ENCODE measurements around the gene HOXD11.

The HOXD11 gene

DNA sequence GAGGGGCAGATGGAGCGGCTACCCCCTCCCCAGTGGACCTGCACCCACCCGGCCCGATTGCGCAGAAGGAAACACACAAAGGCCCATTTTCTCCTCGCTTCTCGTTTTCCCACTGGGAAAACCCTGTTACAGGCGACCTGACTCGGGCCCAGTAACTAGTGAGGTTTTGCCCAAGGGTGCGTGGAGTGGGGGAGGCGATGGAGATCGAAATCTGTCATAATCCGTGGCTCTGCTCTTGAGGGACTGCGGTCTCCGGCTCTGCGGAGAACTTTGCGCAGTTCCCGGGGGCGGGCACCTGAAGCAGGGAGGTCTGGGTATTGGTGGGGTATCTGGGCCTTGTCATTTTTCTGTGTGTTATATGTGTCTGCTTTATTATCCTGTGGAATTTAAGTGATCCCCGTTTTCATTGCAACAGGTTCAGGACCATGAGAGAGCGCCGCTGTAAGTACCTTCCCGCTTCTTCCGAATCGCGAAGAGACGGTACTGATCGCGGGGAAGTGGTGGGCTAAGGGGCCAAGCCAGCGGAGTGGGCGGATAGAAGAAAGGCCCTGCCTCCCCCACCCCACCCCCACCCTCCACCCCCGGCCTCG, 40.2 kb downstream of the HOXD11 start:
- DNase-seq (ENCODE audit: low read depth, low spot score), result no peak
- no CpG with 5 or more reads among the region's 32 CpGs for WGBS (ENCODE audit: insufficient coverage, insufficient read length)
- peaks cover 94% of the 10 kb centered on the region for H3K27me3 ChIP-seq (ENCODE audit: control insufficient read depth, insufficient read depth, low read length)
- H3K36me3 ChIP-seq (ENCODE audit: control insufficient read depth, insufficient read depth, low read length), result no peaks in the 10 kb centered on the region
- no peak overlapping the region for H3K4me3 ChIP-seq (ENCODE audit: low read length)
- H3K27ac ChIP-seq (ENCODE audit: low read length), result no peak overlapping the region
- H3K4me1 ChIP-seq (ENCODE audit: control insufficient read depth, insufficient read depth, low read length), result no peaks in the 10 kb centered on the region
- H3K9me3 ChIP-seq (ENCODE audit: control insufficient read depth, insufficient read depth, low read length), result no peaks in the 10 kb centered on the region

DNA sequence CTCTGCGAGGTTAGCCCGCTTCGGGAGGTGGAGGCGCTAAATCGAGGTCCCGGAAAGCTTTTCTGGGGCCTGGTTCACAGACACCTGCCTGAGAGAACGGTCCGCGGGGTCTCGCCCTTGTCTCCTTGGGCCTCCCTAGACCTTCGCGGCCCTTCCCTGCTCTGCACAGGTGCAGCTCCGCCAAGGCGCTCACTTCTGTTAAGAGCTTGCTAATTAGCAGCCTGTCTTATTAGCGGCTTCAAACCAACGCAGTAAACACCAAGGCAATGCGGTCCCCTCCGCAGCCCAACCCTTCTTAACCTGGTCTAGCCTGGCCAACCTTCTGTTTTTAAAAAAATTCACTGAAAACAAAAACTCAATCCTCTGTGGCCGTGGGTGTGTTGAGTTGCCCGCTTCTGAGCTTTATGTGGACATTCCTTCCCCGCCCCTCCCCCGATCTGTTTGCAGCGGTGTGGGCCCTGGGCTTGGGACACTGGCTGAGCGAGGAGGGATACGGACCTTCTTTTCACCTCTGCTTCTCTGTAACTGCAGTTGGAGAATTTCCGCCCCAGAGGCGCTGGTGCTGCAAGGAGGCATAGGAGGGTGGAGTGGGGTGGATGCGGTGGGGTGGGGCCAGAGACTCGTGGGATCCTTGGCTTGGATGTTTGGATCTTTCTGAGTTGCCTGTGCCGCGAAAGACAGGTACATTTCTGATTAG, 40.9 kb downstream of the HOXD11 start:
- no CpG with 5 or more reads among the region's 31 CpGs for WGBS (ENCODE audit: insufficient coverage, insufficient read length)
- H3K4me1 ChIP-seq (ENCODE audit: control insufficient read depth, insufficient read depth, low read length), result no peaks in the 10 kb centered on the region

DNA sequence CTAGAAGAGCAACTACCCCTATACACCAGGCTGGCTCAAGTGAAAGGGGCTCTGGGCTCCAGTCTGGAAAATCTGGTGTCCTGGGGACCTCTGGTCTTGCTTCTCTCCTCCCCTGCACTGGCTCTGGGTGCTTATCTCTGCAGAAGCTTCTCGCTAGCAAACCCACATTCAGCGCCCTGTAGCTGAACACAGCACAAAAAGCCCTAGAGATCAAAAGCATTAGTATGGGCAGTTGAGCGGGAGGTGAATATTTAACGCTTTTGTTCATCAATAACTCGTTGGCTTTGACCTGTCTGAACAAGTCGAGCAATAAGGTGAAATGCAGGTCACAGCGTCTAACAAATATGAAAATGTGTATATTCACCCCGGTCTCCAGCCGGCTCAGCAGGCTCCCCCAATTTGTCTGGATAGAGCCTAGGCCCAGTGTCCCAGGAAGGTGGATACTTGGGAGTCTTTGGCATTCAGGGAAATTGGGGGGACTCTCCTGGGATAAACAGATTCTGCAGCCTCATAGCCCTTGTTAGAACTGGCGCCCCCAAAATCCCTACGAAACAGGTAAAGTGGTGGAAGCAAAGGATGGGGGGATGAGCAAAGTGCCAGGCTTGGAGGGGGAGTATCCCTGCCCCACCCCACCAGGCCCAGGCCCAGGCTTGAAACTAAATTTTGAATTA, 41.8 kb downstream of the HOXD11 start:
- H3K27ac ChIP-seq (ENCODE audit: low read length), result no peak overlapping the region
- no peak for DNase-seq (ENCODE audit: low read depth, low spot score)
- no peak overlapping the region for H3K4me3 ChIP-seq (ENCODE audit: low read length)
- no CpG with 5 or more reads among the region's 11 CpGs for WGBS (ENCODE audit: insufficient coverage, insufficient read length)
- H3K36me3 ChIP-seq (ENCODE audit: control insufficient read depth, insufficient read depth, low read length), result no peaks in the 10 kb centered on the region
- no peaks in the 10 kb centered on the region for H3K4me1 ChIP-seq (ENCODE audit: control insufficient read depth, insufficient read depth, low read length)
- H3K9me3 ChIP-seq (ENCODE audit: control insufficient read depth, insufficient read depth, low read length), result no peaks in the 10 kb centered on the region
- H3K27me3 ChIP-seq (ENCODE audit: control insufficient read depth, insufficient read depth, low read length), result peaks cover 94% of the 10 kb centered on the region

More for the DNA sequence above, 40.9 kb downstream of the HOXD11 start:
- Histone ChIP-seq H3K4me3 (ENCODE audit: low read length) (no peak overlapping the region), H3K36me3 (ENCODE audit: control insufficient read depth, insufficient read depth, low read length) (no peaks in the 10 kb centered on the region), H3K9me3 (ENCODE audit: control insufficient read depth, insufficient read depth, low read length) (no peaks in the 10 kb centered on the region), H3K27me3 (ENCODE audit: control insufficient read depth, insufficient read depth, low read length) (peaks cover 94% of the 10 kb centered on the region), H3K27ac (ENCODE audit: low read length) (no peak overlapping the region)
- DNase-seq (ENCODE audit: low read depth, low spot score), result no peak

DNA sequence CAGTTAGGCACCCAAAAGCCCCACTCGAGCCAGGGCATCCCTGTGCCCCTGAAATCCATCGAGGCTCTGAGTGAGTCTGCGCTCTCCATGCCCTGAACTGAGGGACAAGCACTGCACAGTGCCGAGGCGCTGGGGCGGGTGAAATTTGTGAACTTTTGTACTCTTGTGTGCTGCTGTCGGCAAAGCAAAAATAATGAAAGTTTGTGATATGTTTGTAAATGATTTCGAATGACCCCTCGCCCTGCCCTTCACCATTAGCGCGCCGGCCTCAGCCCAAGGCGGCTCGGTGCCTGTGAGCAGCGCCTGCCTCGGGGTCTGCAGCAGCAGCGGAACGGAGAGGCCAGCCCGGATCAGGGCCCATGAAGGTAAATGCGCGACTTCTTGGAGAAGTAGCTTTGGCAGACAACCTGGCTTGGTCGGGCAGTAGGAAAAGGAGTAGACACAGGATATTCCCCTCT, 42.4 kb downstream of the HOXD11 start:
- H3K9me3 ChIP-seq (ENCODE audit: control insufficient read depth, insufficient read depth, low read length), result no peaks in the 10 kb centered on the region
- no peaks in the 10 kb centered on the region for H3K36me3 ChIP-seq (ENCODE audit: control insufficient read depth, insufficient read depth, low read length)
- no peak for DNase-seq (ENCODE audit: low read depth, low spot score)
- no peak overlapping the region for H3K27ac ChIP-seq (ENCODE audit: low read length)
- H3K27me3 ChIP-seq (ENCODE audit: control insufficient read depth, insufficient read depth, low read length), result peaks cover 96% of the 10 kb centered on the region
- no peak overlapping the region for H3K4me3 ChIP-seq (ENCODE audit: low read length)
- no peaks in the 10 kb centered on the region for H3K4me1 ChIP-seq (ENCODE audit: control insufficient read depth, insufficient read depth, low read length)
- no CpG with 5 or more reads among the region's 22 CpGs for WGBS (ENCODE audit: insufficient coverage, insufficient read length)

DNA sequence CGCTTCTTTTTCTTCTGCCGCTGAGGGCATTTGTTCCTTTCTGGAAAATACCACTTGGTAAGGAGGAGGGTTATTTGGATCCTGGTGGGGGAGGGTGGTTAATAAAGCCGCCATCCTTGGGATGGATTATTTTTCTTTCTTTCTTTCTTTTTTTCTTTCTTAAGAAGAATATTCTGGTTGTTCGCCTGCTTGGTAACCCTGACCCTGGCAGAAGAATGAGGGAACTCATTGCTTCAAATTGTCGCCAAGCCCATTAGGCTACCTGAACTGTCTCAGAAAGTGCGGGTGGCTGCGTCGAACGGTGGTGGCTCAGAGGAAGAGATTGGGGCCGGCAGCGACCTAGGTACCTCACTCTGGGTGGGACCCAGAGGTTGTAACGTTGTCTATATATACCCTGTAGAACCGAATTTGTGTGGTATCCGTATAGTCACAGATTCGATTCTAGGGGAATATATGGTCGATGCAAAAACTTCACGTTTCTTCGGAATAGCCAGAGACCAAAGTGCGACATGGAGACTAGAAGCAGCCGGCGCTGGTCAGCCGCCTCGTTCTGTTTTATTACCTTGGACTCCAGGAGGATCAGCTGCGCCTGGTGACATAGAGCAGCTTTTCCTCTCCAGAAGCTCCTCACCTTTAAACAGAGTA, 43.0 kb downstream of the HOXD11 start:
- Histone ChIP-seq H3K9me3 (ENCODE audit: control insufficient read depth, insufficient read depth, low read length) (no peaks in the 10 kb centered on the region), H3K36me3 (ENCODE audit: control insufficient read depth, insufficient read depth, low read length) (no peaks in the 10 kb centered on the region), H3K27me3 (ENCODE audit: control insufficient read depth, insufficient read depth, low read length) (peaks cover 97% of the 10 kb centered on the region), H3K4me3 (ENCODE audit: low read length) (no peak overlapping the region), H3K4me1 (ENCODE audit: control insufficient read depth, insufficient read depth, low read length) (no peaks in the 10 kb centered on the region; the same call in 1 of the 2 replicates), H3K27ac (ENCODE audit: low read length) (no peak overlapping the region)
- no CpG with 5 or more reads among the region's 24 CpGs for WGBS (ENCODE audit: insufficient coverage, insufficient read length)
- no peak for DNase-seq (ENCODE audit: low read depth, low spot score)

DNA sequence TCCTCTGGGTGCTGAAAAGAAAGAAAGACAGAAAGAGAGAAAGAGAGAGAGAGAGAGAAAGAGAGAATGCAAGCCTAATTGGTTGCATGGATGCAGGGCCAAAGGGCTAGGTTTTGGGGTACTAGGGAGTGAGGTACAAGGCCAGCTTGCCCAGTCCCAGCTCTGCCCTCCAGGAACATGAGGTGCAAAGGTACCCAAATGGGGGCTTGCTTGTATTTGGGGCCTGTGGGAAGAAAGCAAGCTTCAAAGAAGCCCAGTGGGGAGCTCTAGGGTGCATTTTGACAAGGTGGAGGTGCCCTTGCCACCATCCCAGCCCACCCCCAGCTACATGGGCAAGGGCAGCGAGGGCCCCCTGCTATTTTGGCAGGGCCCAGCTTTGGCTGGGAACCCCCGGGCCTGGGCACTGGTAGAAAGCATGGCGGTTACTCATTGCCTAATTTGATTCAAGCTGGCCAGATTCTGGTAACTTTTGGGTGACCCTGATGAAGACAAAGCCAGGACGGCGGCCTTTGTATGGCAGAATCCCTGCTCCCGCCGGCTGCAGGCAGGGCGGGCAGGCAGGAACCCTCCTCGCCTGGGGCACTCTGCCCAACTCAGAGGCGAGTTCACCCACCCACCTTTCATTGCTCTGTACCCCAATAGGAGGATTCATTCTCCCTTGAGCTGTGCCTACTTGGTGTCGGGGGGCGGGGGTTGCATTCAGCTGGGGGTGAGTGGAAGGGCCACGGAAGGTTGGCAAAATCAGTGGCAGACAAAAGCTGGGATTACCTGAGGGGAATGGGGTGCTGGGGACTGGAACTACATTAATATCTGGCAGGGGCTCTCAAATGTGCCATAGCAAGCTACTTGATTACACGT, 43.7 kb downstream of the HOXD11 start:
- Histone ChIP-seq H3K27ac (ENCODE audit: low read length) (no peak overlapping the region), H3K27me3 (ENCODE audit: control insufficient read depth, insufficient read depth, low read length) (peaks cover 97% of the 10 kb centered on the region), H3K9me3 (ENCODE audit: control insufficient read depth, insufficient read depth, low read length) (no peaks in the 10 kb centered on the region), H3K36me3 (ENCODE audit: control insufficient read depth, insufficient read depth, low read length) (no peaks in the 10 kb centered on the region), H3K4me3 (ENCODE audit: low read length) (no peak overlapping the region), H3K4me1 (ENCODE audit: control insufficient read depth, insufficient read depth, low read length) (no peaks in the 10 kb centered on the region; the same call in 1 of the 2 replicates)
- WGBS (ENCODE audit: insufficient coverage, insufficient read length), result no CpG with 5 or more reads among the region's 14 CpGs
- no peak for DNase-seq (ENCODE audit: low read depth, low spot score)

DNA sequence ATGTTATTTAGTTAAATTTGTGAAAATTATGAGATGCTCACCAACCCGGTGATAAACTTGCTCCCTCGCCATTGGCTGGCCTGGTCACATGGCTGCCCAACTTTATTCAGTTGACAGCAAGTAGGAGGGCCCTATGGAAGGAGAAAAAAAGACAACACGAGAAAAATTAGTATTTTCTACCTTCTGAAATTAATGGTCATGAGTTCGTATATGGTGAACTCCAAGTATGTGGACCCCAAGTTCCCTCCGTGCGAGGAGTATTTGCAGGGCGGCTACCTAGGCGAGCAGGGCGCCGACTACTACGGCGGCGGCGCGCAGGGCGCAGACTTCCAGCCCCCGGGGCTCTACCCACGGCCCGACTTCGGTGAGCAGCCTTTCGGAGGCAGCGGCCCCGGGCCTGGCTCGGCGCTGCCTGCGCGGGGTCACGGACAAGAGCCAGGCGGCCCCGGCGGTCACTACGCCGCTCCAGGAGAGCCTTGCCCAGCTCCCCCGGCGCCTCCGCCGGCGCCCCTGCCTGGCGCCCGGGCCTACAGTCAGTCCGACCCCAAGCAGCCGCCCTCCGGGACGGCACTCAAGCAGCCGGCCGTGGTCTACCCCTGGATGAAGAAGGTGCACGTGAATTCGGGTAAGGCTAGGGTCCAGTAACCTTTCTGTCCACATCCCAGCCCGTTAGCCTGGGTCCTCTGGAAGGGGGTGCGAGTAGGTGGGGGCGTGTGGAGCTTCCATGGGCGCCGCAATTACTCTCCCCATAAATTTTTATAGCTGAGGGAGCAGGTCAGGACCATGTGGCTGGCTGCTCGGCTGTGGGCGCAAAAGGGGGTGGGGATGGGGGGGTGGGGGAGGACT, 44.6 kb downstream of the HOXD11 start, which contains the start of gene HOXD4:
TSS of gene HOXD4 (plus strand) at position 109 of the 846 bp plus-strand sequence. CDS start at position 193, 84 bp downstream.
- no CpG with 5 or more reads among the region's 55 CpGs for WGBS (ENCODE audit: insufficient coverage, insufficient read length)
- Histone ChIP-seq H3K27ac (ENCODE audit: low read length) (no peak within 1 kb of the TSS), H3K4me3 (ENCODE audit: low read length) (no peak within 1 kb of the TSS), H3K36me3 (ENCODE audit: control insufficient read depth, insufficient read depth, low read length) (no peaks in the 10 kb centered on the region), H3K9me3 (ENCODE audit: control insufficient read depth, insufficient read depth, low read length) (no peaks in the 10 kb centered on the region), H3K27me3 (ENCODE audit: control insufficient read depth, insufficient read depth, low read length) (peaks cover 97% of the 10 kb centered on the region), H3K4me1 (ENCODE audit: control insufficient read depth, insufficient read depth, low read length) (no peaks in the 10 kb centered on the region; the same call in 1 of the 2 replicates)
- DNase-seq (ENCODE audit: low read depth, low spot score), result no peak

- DNase-seq (ENCODE audit: low read depth, low spot score), result no peak
- H3K27ac ChIP-seq (ENCODE audit: low read length), result no peak overlapping the region
- no CpG with 5 or more reads among the region's 48 CpGs for whole genome bisulfite sequencing (ENCODE audit: insufficient coverage, insufficient read length)
- H3K4me3 ChIP-seq (ENCODE audit: low read length), result no peak overlapping the region
- H3K9me3 ChIP-seq (ENCODE audit: control insufficient read depth, insufficient read depth, low read length), result no peaks in the 10 kb centered on the region
- H3K4me1 ChIP-seq (ENCODE audit: control insufficient read depth, insufficient read depth, low read length), result peaks cover under 1% of the 10 kb centered on the region
- H3K36me3 ChIP-seq (ENCODE audit: control insufficient read depth, insufficient read depth, low read length), result no peaks in the 10 kb centered on the region
- H3K27me3 ChIP-seq (ENCODE audit: control insufficient read depth, insufficient read depth, low read length), result peaks cover 97% of the 10 kb centered on the region
Observed at GRCh38 chr2:176152350-176153181, 45.5 kb downstream of the HOXD11 start.

Measured in iPS DF 6.9 (cell line).